ENCODE data around the gene EFCAB6. TPM values are rescaled to one million over a fixed set of nuclear protein-coding genes. Genes with fewer than 3 reads are reported as not detected.

EFCAB6 gene
- total RNA-seq, 1 experiment from 2014 or later, result 0.94 TPM

DNA sequence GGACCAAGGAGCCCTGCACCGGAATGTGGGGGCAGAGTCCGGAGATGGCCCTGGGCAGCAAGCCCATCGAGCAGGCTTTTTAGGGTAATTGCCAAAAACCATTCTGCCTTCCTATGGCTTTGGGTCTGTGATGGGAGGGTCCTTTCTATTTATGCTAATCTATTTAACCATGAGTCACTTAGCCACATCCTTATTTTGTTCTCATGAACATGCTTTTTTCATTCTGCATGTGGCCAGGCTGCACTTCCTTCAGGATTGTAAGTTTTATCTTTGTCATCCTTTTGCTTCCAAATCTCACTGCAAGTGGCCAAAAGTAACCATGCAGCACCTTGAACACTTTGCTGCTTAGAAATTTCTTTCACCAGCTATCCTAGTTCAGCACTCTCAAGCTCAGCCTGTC lies 88.3 kb downstream of the EFCAB6 start (continued):
- TF ChIP-seq, protein P1, sequence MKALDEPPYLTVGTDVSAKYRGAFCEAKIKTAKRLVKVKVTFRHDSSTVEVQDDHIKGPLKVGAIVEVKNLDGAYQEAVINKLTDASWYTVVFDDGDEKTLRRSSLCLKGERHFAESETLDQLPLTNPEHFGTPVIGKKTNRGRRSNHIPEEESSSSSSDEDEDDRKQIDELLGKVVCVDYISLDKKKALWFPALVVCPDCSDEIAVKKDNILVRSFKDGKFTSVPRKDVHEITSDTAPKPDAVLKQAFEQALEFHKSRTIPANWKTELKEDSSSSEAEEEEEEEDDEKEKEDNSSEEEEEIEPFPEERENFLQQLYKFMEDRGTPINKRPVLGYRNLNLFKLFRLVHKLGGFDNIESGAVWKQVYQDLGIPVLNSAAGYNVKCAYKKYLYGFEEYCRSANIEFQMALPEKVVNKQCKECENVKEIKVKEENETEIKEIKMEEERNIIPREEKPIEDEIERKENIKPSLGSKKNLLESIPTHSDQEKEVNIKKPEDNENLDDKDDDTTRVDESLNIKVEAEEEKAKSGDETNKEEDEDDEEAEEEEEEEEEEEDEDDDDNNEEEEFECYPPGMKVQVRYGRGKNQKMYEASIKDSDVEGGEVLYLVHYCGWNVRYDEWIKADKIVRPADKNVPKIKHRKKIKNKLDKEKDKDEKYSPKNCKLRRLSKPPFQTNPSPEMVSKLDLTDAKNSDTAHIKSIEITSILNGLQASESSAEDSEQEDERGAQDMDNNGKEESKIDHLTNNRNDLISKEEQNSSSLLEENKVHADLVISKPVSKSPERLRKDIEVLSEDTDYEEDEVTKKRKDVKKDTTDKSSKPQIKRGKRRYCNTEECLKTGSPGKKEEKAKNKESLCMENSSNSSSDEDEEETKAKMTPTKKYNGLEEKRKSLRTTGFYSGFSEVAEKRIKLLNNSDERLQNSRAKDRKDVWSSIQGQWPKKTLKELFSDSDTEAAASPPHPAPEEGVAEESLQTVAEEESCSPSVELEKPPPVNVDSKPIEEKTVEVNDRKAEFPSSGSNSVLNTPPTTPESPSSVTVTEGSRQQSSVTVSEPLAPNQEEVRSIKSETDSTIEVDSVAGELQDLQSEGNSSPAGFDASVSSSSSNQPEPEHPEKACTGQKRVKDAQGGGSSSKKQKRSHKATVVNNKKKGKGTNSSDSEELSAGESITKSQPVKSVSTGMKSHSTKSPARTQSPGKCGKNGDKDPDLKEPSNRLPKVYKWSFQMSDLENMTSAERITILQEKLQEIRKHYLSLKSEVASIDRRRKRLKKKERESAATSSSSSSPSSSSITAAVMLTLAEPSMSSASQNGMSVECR (CRISPR knock-in tag; IDR thresholded peaks at IDR 0.05; ENCODE audit: borderline replicate concordance), result no peak
- no peak for TF ChIP-seq JUN (CRISPR knock-in tag; IDR thresholded peaks at IDR 0.05)

DNA sequence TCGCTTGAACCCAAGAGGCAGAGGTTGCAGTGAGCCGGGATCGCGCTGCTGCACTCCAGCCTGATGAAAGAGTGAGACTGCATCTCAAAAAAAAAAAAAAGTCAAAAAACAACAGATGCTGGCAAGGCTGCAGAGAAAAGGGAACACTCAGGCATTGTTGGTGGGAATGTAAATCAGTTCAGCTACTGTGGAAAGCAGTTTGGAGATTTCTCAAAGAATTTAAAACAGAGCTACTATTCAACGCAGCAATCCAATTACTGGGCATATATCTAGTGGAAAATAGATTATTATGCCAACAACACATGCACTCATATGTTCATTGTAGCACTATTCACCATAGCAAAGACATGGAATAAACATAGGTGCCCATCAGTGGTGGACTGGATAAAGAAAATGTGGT lies 89.7 kb downstream of the EFCAB6 start:
- CTCF ChIA-PET, result interaction anchor here (0.7 kb wide), 1 partner anchor 21 kb away, joined by 3 read pairs; no protein-coding TSS in a partner anchor
- Mint-ChIP-seq H3K4me3 (no peak overlapping the region), H3K9me3 (0 out of 2 replicates have a peak, but pooled peaks cover 3% of the 10 kb centered on the region), H3K36me3 (no peaks in the 10 kb centered on the region), H3K4me1 (peaks cover 18% of the 10 kb centered on the region), H3K27me3 (ENCODE audit: low read depth) (no peaks in the 10 kb centered on the region), H3K27ac (no peak overlapping the region)
- TF ChIP-seq, protein P2, sequence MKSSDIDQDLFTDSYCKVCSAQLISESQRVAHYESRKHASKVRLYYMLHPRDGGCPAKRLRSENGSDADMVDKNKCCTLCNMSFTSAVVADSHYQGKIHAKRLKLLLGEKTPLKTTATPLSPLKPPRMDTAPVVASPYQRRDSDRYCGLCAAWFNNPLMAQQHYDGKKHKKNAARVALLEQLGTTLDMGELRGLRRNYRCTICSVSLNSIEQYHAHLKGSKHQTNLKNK (CRISPR knock-in tag; IDR thresholded peaks at IDR 0.05), result no peak
- TF ChIP-seq, protein P3, sequence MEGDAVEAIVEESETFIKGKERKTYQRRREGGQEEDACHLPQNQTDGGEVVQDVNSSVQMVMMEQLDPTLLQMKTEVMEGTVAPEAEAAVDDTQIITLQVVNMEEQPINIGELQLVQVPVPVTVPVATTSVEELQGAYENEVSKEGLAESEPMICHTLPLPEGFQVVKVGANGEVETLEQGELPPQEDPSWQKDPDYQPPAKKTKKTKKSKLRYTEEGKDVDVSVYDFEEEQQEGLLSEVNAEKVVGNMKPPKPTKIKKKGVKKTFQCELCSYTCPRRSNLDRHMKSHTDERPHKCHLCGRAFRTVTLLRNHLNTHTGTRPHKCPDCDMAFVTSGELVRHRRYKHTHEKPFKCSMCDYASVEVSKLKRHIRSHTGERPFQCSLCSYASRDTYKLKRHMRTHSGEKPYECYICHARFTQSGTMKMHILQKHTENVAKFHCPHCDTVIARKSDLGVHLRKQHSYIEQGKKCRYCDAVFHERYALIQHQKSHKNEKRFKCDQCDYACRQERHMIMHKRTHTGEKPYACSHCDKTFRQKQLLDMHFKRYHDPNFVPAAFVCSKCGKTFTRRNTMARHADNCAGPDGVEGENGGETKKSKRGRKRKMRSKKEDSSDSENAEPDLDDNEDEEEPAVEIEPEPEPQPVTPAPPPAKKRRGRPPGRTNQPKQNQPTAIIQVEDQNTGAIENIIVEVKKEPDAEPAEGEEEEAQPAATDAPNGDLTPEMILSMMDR (IDR thresholded peaks at IDR 0.05), result no peak
- TF ChIP-seq, protein P1 (CRISPR knock-in tag; IDR thresholded peaks at IDR 0.05; ENCODE audit: borderline replicate concordance), result no peak
- TF ChIP-seq, protein P4, sequence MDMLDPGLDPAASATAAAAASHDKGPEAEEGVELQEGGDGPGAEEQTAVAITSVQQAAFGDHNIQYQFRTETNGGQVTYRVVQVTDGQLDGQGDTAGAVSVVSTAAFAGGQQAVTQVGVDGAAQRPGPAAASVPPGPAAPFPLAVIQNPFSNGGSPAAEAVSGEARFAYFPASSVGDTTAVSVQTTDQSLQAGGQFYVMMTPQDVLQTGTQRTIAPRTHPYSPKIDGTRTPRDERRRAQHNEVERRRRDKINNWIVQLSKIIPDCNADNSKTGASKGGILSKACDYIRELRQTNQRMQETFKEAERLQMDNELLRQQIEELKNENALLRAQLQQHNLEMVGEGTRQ (CRISPR knock-in tag; IDR thresholded peaks at IDR 0.05), result no peak
- TF ChIP-seq ZBTB21 (CRISPR knock-in tag; IDR thresholded peaks at IDR 0.05; ENCODE audit: borderline replicate concordance), result no peak
- no peak for TF ChIP-seq ZNF423 (CRISPR knock-in tag; IDR thresholded peaks at IDR 0.05)
- POLR2A ChIA-PET, result no interaction called here
- DNase-seq (ENCODE audit: low spot score) (no peak), ATAC-seq (no peak)

DNA sequence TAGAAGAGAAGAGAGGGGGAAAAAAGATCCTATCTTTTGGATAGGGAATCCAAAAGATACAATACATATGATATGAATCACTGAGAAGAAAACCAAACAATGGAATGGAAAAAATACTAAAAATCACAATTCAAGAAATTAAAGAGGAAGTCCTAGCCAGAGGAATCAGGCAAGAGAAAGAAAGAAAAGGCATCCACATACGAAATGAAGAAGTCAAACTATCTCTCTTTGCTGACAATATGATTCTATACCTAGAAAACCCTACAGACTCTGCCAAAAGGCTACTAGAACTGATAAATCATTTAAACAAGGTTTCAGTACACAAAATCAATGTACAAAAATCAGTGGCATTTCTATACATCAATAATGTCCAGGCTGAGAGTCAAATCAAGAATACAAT lies 91.4 kb downstream of the EFCAB6 start:
- H3K27me3 Mint-ChIP-seq (ENCODE audit: low read depth), result no peaks in the 10 kb centered on the region
- H3K27ac Mint-ChIP-seq, result no peak overlapping the region
- CTCF ChIA-PET, result no interaction called here
- H3K4me1 Mint-ChIP-seq, result peaks cover 9% of the 10 kb centered on the region; the same call in 1 of the 2 replicates
- POLR2A ChIA-PET, result no interaction called here
- H3K36me3 Mint-ChIP-seq, result no peaks in the 10 kb centered on the region
- DNase-seq (ENCODE audit: low spot score) (no peak), ATAC-seq (no peak)
- H3K4me3 Mint-ChIP-seq, result no peak overlapping the region
- H3K9me3 Mint-ChIP-seq, result 0 out of 2 replicates have a peak, but pooled peaks cover 3% of the 10 kb centered on the region
- TF ChIP-seq ZNF232 (CRISPR knock-in tag; IDR thresholded peaks at IDR 0.05) (no peak), SMAD3 (CRISPR knock-in tag; IDR thresholded peaks at IDR 0.05; ENCODE audit: borderline replicate concordance) (no peak), SP1 (CRISPR knock-in tag; conservative IDR thresholded peaks at IDR 0.05) (no peak), GABPB1 (CRISPR knock-in tag; IDR thresholded peaks at IDR 0.05) (no peak)
- TF ChIP-seq, protein P2 (CRISPR knock-in tag; IDR thresholded peaks at IDR 0.05), result no peak
- TF ChIP-seq, protein P4 (CRISPR knock-in tag; IDR thresholded peaks at IDR 0.05), result no peak
- TF ChIP-seq, protein P5, sequence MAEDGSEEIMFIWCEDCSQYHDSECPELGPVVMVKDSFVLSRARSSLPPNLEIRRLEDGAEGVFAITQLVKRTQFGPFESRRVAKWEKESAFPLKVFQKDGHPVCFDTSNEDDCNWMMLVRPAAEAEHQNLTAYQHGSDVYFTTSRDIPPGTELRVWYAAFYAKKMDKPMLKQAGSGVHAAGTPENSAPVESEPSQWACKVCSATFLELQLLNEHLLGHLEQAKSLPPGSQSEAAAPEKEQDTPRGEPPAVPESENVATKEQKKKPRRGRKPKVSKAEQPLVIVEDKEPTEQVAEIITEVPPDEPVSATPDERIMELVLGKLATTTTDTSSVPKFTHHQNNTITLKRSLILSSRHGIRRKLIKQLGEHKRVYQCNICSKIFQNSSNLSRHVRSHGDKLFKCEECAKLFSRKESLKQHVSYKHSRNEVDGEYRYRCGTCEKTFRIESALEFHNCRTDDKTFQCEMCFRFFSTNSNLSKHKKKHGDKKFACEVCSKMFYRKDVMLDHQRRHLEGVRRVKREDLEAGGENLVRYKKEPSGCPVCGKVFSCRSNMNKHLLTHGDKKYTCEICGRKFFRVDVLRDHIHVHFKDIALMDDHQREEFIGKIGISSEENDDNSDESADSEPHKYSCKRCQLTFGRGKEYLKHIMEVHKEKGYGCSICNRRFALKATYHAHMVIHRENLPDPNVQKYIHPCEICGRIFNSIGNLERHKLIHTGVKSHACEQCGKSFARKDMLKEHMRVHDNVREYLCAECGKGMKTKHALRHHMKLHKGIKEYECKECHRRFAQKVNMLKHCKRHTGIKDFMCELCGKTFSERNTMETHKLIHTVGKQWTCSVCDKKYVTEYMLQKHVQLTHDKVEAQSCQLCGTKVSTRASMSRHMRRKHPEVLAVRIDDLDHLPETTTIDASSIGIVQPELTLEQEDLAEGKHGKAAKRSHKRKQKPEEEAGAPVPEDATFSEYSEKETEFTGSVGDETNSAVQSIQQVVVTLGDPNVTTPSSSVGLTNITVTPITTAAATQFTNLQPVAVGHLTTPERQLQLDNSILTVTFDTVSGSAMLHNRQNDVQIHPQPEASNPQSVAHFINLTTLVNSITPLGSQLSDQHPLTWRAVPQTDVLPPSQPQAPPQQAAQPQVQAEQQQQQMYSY (CRISPR knock-in tag; IDR thresholded peaks at IDR 0.05), result no peak
- TF ChIP-seq, protein P6, sequence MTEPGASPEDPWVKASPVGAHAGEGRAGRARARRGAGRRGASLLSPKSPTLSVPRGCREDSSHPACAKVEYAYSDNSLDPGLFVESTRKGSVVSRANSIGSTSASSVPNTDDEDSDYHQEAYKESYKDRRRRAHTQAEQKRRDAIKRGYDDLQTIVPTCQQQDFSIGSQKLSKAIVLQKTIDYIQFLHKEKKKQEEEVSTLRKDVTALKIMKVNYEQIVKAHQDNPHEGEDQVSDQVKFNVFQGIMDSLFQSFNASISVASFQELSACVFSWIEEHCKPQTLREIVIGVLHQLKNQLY (CRISPR knock-in tag; IDR thresholded peaks at IDR 0.05), result no peak
